Spleen (tissue), 11 donors: ENCODE measurements around the gene EPHA3. TPM values are rescaled to one million over a fixed set of nuclear protein-coding genes. Genes with fewer than 3 reads are reported as not detected.

ENCODE experiments used
- DNase-seq: peaks from one replicate; pipeline ENCODE4 v3.0.0-alpha.2; 2020
- H3K27ac ChIP-seq, 8 donors: fragments of 200-600 bp; sonication (generic) in 7 of 8; 1 replicate in 4 of 8; 2 replicates in 4 of 8; pipeline versions ENCODE4 v1.5.0 to v1.8.0; 2016 to 2021; ENCODE audit warnings: inconsistent platforms in 4 of 8, mild to moderate bottlenecking in 4 of 8, moderate library complexity in 1 of 8
- H3K27me3 ChIP-seq, 7 donors: fragments of 200-600 bp; sonication (generic) in 6 of 7; replicated peaks in 1 of 7; 1 replicate in 4 of 7; 2 replicates in 3 of 7; pipeline versions ENCODE4 v1.5.0 to v1.8.0; 2016 to 2021; ENCODE audit warnings: inconsistent platforms in 3 of 7, mild to moderate bottlenecking in 1 of 7
- H3K36me3 ChIP-seq, 6 donors: fragments of 200-600 bp; sonication (generic) in 5 of 6; 1 replicate in 4 of 6; 2 replicates in 2 of 6; pipeline versions ENCODE4 v1.5.0 to v1.8.0; 2016 to 2021; ENCODE audit warnings: inconsistent platforms in 2 of 6
- H3K4me1 ChIP-seq, 6 donors: fragments of 200-600 bp; sonication (generic) in 5 of 6; 1 replicate in 3 of 6; 2 replicates in 3 of 6; pipeline versions ENCODE4 v1.5.0 to v1.8.0; 2016 to 2021; ENCODE audit warnings: inconsistent platforms in 3 of 6
- H3K4me3 ChIP-seq, 8 donors: fragments of 200-600 bp; sonication (generic) in 7 of 8; 1 replicate in 4 of 8; 2 replicates in 4 of 8; pipeline versions ENCODE4 v1.5.0 to v1.8.0; 2016 to 2021; ENCODE audit warnings: inconsistent platforms in 4 of 8, mild to moderate bottlenecking in 4 of 8, moderate library complexity in 2 of 8
- H3K9me3 ChIP-seq, 8 donors: fragments of 200-600 bp; sonication (generic) in 7 of 8; 1 replicate in 4 of 8; 2 replicates in 4 of 8; pipeline versions ENCODE4 v1.5.0 to v1.8.0; 2016 to 2021; ENCODE audit warnings: inconsistent platforms in 4 of 8
- POLR2A ChIP-seq, 3 donors: fragments of 450-650 bp; IDR thresholded peaks; one replicate each; pipeline ENCODE4 v1.5.1; 2017; ENCODE audit warnings: antibody characterized with exemption in 3 of 3, mild to moderate bottlenecking in 1 of 3
- POLR2AphosphoS5 ChIP-seq, 3 donors: sonication (generic); formaldehyde crosslinking; IDR thresholded peaks; one replicate each; pipeline ENCODE4 v1.5.1; 2017; ENCODE audit warnings: antibody characterized with exemption in 3 of 3
- WGBS, 5 donors: extraction: QIAGEN DNeasy Blood & Tissue Kit in 3 of 5; methylation state at CpG; one replicate each; pipeline versions ENCODE4 v1.1.5 to v1.1.7; 2013 to 2018; 5-methylcytosine and 5-hydroxymethylcytosine counted together
- intact Hi-C: fragments of 100-400 bp; cut with DNase I; formaldehyde crosslinking; loops from one replicate; pipeline ENCODE4 v1.15.0; 2023; ENCODE audit warnings: low total_unique reads
- polyA plus RNA-seq, 3 donors: library from polyadenylated mRNA; stranded (reverse); fragments of 200-250 nt; gene quantifications; one replicate each; pipeline ENCODE4 v1.2.1, GENCODE V29; 2013
- total RNA-seq, 7 donors: library from RNA; depleted of rRNA in 3 of 7; stranded (reverse); fragments of >200 nt in 3 of 7; fragmentation: NEBNext Ultra II Directional in 4 of 7; extraction: Animal tissue kit (Norgen Biotek cat#: 25700) in 4 of 7; gene quantifications; one replicate each; pipeline versions ENCODE4 v1.1.0 to v1.2.1, GENCODE V29; 2016 to 2021
- TF ChIP-seq, protein P1 (sequence below), 11 experiments: fragments of 200-600 bp in 7 of 11; fragments of 450-650 bp in 4 of 11; sonication (generic) in 4 of 11; IDR thresholded peaks in 8 of 11; conservative IDR thresholded peaks in 3 of 11; 1 replicate in 7 of 11; 2 replicates in 4 of 11; pipeline versions ENCODE4 v1.4.0 to v1.8.0; 2016 to 2021; ENCODE audit warnings: antibody characterized with exemption in 11 of 11, inconsistent platforms in 4 of 11, mild to moderate bottlenecking in 1 of 11
- donor health status: healthy with polysubstance abuse.
- donor health status: DM: no; HTN: no; CAD: no; lungs with moderate emphysema.
- donor health status: DM: no; HTN: no; CAD: no.
- donor health status: Bipolar disorder and iron deficiency.
- donor health status: healthy.
- donor health status: DM: no; HTN: no; CAD: no.
- donor health status: DM: yes; HTN: yes; CAD: no.

EPHA3 gene
- total and polyA plus RNA-seq, 10 donors, result 0.07 to 1.2 (median 0.76) TPM

DNA sequence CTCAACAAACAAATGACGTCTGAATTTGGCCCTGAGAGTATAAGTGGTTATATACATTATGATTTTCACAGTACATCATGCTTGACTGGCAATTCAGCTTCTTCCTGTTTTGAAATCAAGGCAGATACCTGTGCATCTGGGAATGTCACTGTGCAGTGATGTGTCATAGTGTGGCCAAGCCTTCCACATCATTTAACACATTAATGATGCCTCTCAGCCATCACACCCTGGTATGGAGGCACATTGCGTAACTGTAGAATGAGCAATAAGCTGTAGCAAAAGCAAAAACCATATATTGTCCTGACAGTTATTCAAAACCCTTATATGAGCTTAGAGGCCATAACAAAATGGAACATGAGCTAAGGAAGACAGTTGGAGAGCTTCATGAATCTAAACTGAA is 246.0 kb downstream of the EPHA3 start:
- Histone ChIP-seq H3K27me3 (no peaks in the 10 kb centered on the region), H3K27ac (no peak overlapping the region), H3K4me3 (no peak overlapping the region), H3K4me1 (no peaks in the 10 kb centered on the region), H3K36me3 (no peaks in the 10 kb centered on the region), H3K9me3 (peaks cover 0 to 5% (median 0%) of the 10 kb centered on the region in 8 donors)
- 76 to 90% (median 83%) methylated on average over 2 of the region's 2 CpGs for WGBS, 5 donors
- intact Hi-C loops, result no loop called here
- no peak for DNase-seq
- TF ChIP-seq POLR2AphosphoS5 (IDR thresholded peaks at IDR 0.05), result no peak
- TF ChIP-seq, protein P1, sequence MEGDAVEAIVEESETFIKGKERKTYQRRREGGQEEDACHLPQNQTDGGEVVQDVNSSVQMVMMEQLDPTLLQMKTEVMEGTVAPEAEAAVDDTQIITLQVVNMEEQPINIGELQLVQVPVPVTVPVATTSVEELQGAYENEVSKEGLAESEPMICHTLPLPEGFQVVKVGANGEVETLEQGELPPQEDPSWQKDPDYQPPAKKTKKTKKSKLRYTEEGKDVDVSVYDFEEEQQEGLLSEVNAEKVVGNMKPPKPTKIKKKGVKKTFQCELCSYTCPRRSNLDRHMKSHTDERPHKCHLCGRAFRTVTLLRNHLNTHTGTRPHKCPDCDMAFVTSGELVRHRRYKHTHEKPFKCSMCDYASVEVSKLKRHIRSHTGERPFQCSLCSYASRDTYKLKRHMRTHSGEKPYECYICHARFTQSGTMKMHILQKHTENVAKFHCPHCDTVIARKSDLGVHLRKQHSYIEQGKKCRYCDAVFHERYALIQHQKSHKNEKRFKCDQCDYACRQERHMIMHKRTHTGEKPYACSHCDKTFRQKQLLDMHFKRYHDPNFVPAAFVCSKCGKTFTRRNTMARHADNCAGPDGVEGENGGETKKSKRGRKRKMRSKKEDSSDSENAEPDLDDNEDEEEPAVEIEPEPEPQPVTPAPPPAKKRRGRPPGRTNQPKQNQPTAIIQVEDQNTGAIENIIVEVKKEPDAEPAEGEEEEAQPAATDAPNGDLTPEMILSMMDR (IDR thresholded peaks at IDR 0.05 in 8 of 11, conservative IDR thresholded peaks at IDR 0.05 in 3 of 11), result no peak
- TF ChIP-seq POLR2A (IDR thresholded peaks at IDR 0.05), result no peak

DNA sequence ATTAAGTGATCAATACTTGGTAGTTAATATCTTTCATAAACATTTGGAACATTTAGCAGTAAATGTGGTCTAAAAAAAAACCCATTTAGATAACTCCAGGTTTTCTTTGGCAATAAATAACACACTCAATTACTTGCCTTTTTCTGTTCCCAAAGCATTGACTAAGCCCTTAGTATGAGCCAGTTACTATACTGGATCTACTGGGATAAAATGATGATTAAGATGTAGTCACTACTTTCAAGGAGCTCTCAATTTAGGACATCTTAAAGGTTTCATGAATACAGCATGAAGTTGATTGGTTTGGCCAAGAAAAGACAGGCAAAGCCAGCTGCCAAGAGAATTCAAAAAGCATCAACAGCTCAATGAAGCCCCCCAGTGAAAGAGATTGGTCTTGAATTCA is 250.9 kb downstream of the EPHA3 start:
- intact Hi-C loops, result no loop called here
- no peaks in the 10 kb centered on the region for H3K27me3 ChIP-seq
- no peak overlapping the region for H3K27ac ChIP-seq
- DNase-seq, result no peak
- H3K36me3 ChIP-seq, result no peaks in the 10 kb centered on the region
- no peaks in the 10 kb centered on the region for H3K4me1 ChIP-seq
- H3K4me3 ChIP-seq, result no peak overlapping the region
- no peaks in the 10 kb centered on the region for H3K9me3 ChIP-seq
- no peak for TF ChIP-seq POLR2AphosphoS5 (IDR thresholded peaks at IDR 0.05)
- TF ChIP-seq POLR2A (IDR thresholded peaks at IDR 0.05), result no peak
- TF ChIP-seq, protein P1 (IDR thresholded peaks at IDR 0.05 in 8 of 11, conservative IDR thresholded peaks at IDR 0.05 in 3 of 11), result no peak

DNA sequence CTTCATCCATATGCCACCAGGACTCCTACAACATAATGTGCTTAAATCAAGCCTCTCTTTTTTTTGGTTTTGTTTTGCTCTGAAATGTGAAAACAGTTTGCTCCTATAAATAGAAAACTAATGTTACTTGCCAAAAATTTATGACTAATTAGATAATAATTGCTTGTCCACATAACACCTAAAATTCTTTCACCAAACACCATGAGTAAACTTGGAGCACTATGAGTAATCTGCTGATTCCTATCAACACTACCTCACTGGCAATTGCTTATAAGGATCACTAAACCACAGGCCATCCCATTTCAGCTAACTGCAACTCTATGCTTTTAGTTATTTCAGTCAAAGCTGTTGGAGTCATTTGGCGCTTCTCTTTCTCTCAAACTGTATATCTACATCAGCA is 252.7 kb downstream of the EPHA3 start:
- no peaks in the 10 kb centered on the region for H3K4me1 ChIP-seq
- H3K36me3 ChIP-seq, result no peaks in the 10 kb centered on the region
- H3K4me3 ChIP-seq, result no peak overlapping the region
- DNase-seq, result no peak
- 81 to 89% (median 83%) methylated on average over 1 of the region's 1 CpG for WGBS, 5 donors
- no peaks in the 10 kb centered on the region for H3K9me3 ChIP-seq
- TF ChIP-seq, protein P1 (IDR thresholded peaks at IDR 0.05 in 8 of 11, conservative IDR thresholded peaks at IDR 0.05 in 3 of 11), result no peak
- TF ChIP-seq POLR2A (IDR thresholded peaks at IDR 0.05) (no peak), POLR2AphosphoS5 (IDR thresholded peaks at IDR 0.05) (no peak)
- no peak overlapping the region for H3K27ac ChIP-seq
- H3K27me3 ChIP-seq, result no peaks in the 10 kb centered on the region
- intact Hi-C loops, result no loop called here

DNA sequence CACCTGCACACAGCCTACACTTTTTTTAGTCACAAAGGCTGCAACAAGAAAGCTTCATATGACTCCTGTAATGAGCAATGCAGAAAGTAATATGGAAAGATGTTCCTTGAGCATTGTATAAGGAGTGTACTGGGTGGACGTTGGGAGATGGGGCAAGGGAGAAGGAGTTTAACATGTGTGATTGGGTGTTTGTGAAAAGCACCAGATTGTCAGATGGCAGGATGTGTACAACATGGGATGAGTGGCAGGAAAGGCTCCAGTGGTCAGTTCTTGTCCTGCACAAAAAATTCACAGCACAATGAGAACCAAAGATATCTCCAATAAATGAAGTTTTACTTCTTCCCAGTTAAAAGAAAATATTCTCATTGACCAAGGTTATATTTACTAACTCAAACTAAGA is 255.1 kb downstream of the EPHA3 start:
- Histone ChIP-seq H3K4me1 (no peaks in the 10 kb centered on the region), H3K27me3 (no peaks in the 10 kb centered on the region), H3K36me3 (no peaks in the 10 kb centered on the region), H3K9me3 (peaks cover 0 to 3% (median 0%) of the 10 kb centered on the region in 8 donors), H3K4me3 (no peak overlapping the region), H3K27ac (no peak overlapping the region)
- intact Hi-C loops, result no loop called here
- TF ChIP-seq POLR2A (IDR thresholded peaks at IDR 0.05) (no peak), POLR2AphosphoS5 (IDR thresholded peaks at IDR 0.05) (no peak)
- TF ChIP-seq, protein P1 (IDR thresholded peaks at IDR 0.05 in 8 of 11, conservative IDR thresholded peaks at IDR 0.05 in 3 of 11), result no peak
- no peak for DNase-seq
- 52 to 82% (median 59%) methylated on average over 1 of the region's 1 CpG for WGBS, 5 donors
